B cell (primary cell): ENCODE data around the gene EPHB1.

Experiments
- EZH2 ChIP-seq: IDR thresholded peaks from 2 replicates; pipeline ENCODE4 v1.6.1; 2012; ENCODE audit warnings: borderline replicate concordance, low read depth, mild to moderate bottlenecking, moderate library complexity, low read length; ENCODE audit not compliant: insufficient read depth, poor library complexity, severe bottlenecking
- TF ChIP-seq, protein P1 (sequence below): fragments of 200-600 bp; IDR thresholded peaks from one replicate; pipeline ENCODE4 v1.8.0; 2022; ENCODE audit warnings: antibody characterized with exemption, mild to moderate bottlenecking

DNA sequence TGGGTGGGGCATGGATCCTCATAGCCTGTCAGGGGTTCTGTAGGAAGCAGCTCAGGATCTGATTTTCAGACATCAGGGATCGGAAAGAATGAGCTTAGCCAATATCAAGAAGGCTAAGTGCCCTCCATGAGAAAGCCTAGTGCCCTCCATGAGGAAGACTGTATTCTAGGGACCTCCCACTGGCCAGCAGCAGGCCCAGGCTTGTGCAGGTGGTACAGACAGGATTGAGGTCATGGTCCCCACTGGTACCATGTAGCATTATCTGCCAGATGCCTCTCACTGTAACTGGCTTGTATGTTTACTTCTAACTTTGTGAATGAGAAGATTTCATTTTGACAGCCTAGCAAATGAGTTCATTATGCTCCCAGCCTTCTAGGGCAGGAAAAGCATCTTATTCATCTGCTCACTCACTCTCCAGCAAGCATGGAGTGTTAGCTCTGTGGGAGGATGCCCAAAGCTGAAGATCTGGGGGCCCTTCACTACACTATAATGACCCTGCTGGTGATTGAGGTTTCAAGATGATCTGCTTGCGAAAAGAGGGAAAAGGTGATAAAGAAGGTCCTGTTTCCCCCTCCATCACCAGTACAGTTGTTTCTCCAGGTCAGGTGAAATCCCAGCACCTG, 7.5 kb downstream of the EPHB1 start:
- TF ChIP-seq, protein P1, sequence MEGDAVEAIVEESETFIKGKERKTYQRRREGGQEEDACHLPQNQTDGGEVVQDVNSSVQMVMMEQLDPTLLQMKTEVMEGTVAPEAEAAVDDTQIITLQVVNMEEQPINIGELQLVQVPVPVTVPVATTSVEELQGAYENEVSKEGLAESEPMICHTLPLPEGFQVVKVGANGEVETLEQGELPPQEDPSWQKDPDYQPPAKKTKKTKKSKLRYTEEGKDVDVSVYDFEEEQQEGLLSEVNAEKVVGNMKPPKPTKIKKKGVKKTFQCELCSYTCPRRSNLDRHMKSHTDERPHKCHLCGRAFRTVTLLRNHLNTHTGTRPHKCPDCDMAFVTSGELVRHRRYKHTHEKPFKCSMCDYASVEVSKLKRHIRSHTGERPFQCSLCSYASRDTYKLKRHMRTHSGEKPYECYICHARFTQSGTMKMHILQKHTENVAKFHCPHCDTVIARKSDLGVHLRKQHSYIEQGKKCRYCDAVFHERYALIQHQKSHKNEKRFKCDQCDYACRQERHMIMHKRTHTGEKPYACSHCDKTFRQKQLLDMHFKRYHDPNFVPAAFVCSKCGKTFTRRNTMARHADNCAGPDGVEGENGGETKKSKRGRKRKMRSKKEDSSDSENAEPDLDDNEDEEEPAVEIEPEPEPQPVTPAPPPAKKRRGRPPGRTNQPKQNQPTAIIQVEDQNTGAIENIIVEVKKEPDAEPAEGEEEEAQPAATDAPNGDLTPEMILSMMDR = no peak
- no peak for TF ChIP-seq EZH2
